T-helper 1 cell treated with Interleukin-12 subunit alpha and Interleukin-12 subunit beta and Interleukin-4 antibody, amounts not matched to agents 30 μg/mL and 1 μg/mL, for 36 hours (primary cell): ENCODE results near the gene WDR43.
A peak's percentile ranks its signal among the peaks of the same experiment; 100 is the strongest.

Experiments
- H3K27ac Mint-ChIP-seq: one replicate; pipeline ENCODE4 v1.8.0; 2021; ENCODE audit warnings: mild to moderate bottlenecking, mixed read lengths
- H3K27me3 Mint-ChIP-seq: one replicate; pipeline ENCODE4 v1.8.0; 2021; ENCODE audit warnings: low read depth, mixed read lengths
- H3K36me3 Mint-ChIP-seq: one replicate; pipeline ENCODE4 v1.8.0; 2021; ENCODE audit warnings: low read depth, mixed read lengths
- H3K4me1 Mint-ChIP-seq: one replicate; pipeline ENCODE4 v1.8.0; 2021; ENCODE audit warnings: low read depth, mixed read lengths
- H3K4me3 Mint-ChIP-seq: one replicate; pipeline ENCODE4 v1.8.0; 2021; ENCODE audit warnings: mild to moderate bottlenecking, moderate library complexity, mixed read lengths
- H3K9me3 Mint-ChIP-seq: one replicate; pipeline ENCODE4 v1.8.0; 2021; ENCODE audit warnings: mixed read lengths

The WDR43 gene

DNA sequence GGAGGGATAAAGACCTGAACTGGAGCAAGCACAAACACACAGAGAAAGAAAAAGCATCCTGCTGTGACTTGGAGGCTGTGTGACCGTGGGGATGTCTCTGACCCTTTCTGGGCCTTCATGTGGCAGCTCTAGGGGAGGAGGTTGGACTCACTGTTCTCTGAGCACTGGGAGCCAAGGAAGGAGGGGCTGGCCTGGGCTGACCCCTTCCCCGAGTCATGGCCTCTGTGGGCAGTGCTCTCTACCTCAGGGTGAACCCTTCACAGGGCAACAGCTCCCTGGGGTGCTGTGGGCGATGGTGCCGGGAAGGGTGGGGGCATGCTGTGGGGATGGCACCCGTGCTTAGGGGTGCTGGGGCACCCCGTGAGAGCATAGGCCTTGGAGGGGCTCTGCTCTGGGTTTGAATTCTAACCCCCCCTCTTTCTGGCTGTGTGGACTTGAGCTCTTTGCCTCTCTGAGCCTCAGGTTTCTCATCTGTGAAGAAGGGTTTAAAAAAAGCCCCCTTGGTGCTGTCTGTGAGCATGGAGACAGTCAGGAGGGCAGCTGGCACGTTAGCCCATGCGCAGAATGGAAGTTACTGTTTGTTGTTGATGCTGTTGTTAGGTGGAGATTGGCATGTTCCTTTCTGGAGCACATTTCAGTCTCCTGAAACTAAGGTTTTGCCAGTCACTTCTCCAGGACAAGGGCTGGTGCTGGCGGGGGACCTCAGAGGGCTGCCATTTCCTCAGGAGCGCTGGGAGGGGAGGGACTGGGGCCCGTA, 87.3 kb downstream of the WDR43 start:
- no peak overlapping the region for H3K27ac Mint-ChIP-seq
- H3K36me3 Mint-ChIP-seq = no peaks in the 10 kb centered on the region
- H3K9me3 Mint-ChIP-seq = no peaks in the 10 kb centered on the region
- no peaks in the 10 kb centered on the region for H3K27me3 Mint-ChIP-seq
- no peaks in the 10 kb centered on the region for H3K4me1 Mint-ChIP-seq
- no peak overlapping the region for H3K4me3 Mint-ChIP-seq

DNA sequence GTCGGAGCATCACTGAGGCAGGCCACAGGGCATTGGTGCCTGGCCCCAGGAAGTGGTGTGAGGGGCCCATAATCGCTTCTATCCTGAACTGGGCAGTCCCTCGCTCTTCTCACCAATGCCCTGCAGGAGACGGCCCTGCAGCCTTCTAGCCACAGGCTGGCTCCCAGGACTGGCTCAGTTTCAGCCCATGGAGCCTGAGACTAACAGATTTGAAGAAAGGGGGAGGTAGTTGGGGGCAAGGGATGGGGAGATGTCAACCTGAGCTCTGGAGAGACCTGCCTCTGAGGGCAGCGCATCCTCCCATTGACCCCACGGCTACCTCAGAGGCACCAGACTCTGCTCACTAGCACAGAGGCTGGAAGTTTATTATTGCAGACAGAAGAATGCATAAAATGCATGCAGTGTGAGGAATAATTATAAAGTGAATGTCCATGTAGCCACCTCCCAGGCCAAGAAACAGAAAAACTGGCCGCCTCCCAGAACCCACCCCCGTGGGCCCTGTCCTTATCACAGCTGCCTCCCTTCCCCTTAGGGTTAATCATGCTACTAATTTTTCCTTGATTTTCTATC, 88.0 kb downstream of the WDR43 start:
- Mint-ChIP-seq H3K27me3 (no peaks in the 10 kb centered on the region), H3K27ac (no peak overlapping the region), H3K36me3 (no peaks in the 10 kb centered on the region), H3K9me3 (no peaks in the 10 kb centered on the region), H3K4me3 (no peak overlapping the region), H3K4me1 (no peaks in the 10 kb centered on the region)

DNA sequence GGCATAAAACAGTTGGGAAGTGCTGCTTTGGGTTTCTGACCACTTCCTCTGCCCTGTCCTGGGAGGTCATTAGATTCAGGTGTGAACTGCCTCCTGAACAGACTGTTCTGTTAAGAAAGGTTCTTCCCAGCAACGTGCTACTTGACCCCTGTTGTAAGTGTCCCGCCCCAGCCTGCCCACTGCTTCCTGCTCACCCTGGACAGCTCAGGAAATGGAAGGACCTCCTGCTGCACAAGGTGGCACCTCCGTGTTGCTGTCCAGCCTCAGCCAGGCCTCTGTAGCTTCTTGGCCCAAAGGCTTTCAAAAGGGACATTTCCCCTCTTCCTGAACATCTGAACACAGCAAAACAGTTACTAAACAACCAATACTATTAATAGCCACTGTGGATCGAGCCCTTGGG, 92.0 kb downstream of the WDR43 start:
- Mint-ChIP-seq H3K9me3 (no peaks in the 10 kb centered on the region), H3K27me3 (no peaks in the 10 kb centered on the region), H3K4me1 (no peaks in the 10 kb centered on the region), H3K4me3 (no peak overlapping the region), H3K27ac (no peak overlapping the region), H3K36me3 (no peaks in the 10 kb centered on the region)

DNA sequence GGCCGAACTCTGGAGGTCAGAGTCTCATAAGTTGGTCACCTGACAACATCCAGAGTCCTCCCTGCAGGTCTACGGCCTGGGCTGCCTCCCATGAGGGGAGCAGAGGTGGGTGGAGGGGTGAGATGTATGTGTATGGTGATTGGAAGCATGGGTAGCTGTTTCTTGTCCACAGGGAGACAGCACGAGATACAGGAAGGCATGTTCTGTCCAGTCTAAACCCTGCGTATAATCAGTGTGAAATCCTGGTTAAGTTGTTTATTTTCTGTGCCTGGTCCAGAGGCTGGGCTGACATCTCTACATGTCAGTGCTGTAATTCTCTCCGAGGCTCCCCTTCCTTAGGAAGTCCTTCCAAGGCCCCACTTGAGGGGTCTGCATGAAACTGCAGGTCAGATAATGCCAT, 95.5 kb downstream of the WDR43 start:
- H3K9me3 Mint-ChIP-seq = no peaks in the 10 kb centered on the region
- no peak overlapping the region for H3K4me3 Mint-ChIP-seq
- no peak overlapping the region for H3K27ac Mint-ChIP-seq
- no peaks in the 10 kb centered on the region for H3K27me3 Mint-ChIP-seq
- H3K4me1 Mint-ChIP-seq = no peaks in the 10 kb centered on the region
- no peaks in the 10 kb centered on the region for H3K36me3 Mint-ChIP-seq

DNA sequence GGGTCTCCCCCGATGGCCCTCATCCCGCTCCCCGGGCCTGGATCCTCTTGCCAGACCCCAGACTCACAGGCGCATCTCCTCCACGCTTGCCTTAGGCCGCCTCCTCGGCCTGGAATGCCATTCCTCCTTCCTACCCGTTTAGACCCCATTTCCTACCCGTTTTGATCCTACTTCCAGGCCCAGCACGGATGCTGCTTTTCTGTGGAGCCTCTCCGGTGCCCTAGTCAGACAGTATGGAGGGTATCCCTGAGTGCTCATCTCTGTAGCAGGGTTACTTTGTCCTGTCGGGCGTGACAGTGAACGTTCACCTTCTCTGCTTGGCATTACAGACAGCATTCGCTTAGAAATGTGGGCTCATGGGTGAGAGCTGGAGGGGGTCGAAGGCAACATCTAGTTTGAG, 96.0 kb downstream of the WDR43 start:
- Mint-ChIP-seq H3K4me3 (no peak overlapping the region), H3K27ac (no peak overlapping the region), H3K36me3 (no peaks in the 10 kb centered on the region), H3K4me1 (no peaks in the 10 kb centered on the region), H3K27me3 (peaks cover under 1% of the 10 kb centered on the region), H3K9me3 (no peaks in the 10 kb centered on the region)

DNA sequence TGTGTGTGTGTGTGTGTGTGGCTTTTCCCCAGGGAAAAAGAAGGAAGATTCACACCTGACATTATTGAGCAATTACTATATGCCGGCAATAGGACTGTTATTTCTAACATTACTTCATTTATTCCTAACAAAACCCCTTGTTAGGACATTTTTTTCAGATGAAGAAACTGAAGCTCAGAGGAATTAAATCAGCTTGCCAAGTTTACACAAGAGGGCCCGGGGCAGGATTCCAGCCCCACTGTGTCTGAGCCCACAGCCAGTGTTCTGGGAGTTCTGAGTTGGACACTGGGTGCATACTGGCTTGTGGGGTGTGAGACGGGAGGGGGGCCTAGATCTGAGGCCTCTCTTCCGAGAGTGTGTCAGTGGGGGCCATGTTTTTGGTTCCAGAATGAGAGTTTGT, 96.6 kb downstream of the WDR43 start:
- Mint-ChIP-seq H3K36me3 (no peaks in the 10 kb centered on the region), H3K4me3 (no peak overlapping the region), H3K4me1 (no peaks in the 10 kb centered on the region), H3K27ac (no peak overlapping the region), H3K9me3 (no peaks in the 10 kb centered on the region), H3K27me3 (peaks cover 4% of the 10 kb centered on the region)

DNA sequence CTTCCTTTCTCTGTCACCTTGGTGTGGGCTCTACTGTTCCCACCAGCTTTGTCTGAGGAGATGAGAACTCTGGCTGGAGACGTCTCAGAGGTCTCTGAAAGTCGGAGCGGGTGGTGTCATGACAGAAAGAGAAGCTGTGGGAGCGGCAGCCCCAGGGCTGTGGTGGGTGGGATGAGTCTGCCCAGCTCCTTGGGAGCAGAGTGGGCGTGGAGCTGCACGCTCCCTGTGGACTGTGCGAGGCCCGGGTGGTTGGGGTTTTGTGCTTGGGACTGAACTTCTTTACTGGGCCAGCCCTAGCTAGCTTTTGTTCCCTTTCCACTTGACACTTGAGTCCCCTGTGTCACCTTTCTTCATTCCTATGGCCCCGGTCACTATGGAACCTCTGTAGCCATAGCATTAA, 97.0 kb downstream of the WDR43 start:
- Mint-ChIP-seq H3K9me3 (no peaks in the 10 kb centered on the region), H3K27me3 (peaks cover 4% of the 10 kb centered on the region), H3K36me3 (no peaks in the 10 kb centered on the region), H3K4me3 (no peak overlapping the region), H3K27ac (no peak overlapping the region), H3K4me1 (no peaks in the 10 kb centered on the region)

DNA sequence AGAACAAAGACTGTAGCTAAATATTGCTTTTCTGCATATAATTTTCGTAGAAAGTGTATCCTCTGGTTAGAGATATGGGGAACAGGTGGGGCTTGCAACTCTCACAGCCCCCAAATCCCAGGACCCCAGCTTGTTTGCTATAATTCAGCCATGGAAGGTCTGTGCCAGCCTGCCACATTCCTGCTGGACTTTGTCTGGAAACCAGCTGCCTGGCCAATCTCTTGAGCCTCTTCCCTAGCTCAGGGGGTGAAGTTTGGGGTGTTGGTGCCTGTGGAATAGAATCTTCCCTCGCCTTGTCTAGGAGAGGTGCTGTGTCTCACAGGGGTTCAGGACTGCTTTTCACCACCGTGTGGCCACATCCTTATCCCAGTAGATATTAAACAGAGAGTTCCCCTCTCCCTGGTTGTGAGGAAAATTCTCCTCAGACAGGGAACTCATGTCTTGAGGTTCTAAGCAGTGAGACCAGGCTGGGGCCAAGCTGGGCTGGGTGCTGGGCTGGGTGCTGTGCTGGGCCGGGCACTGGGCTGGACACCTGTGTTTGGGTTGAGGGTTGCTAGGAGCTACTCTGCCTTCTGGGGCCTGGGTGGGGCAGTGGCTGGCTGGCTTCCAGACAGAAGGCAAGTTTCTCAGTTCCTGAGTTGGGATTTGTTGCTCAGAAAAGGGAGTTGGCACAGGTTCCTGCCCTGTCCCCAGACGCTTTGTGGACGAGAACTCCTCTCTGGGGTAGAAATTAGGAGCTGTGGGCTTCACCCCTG, 98.9 kb downstream of the WDR43 start:
- Mint-ChIP-seq H3K27ac (no peak overlapping the region), H3K9me3 (no peaks in the 10 kb centered on the region), H3K4me3 (no peak overlapping the region), H3K4me1 (no peaks in the 10 kb centered on the region), H3K27me3 (peaks cover 4% of the 10 kb centered on the region), H3K36me3 (no peaks in the 10 kb centered on the region)

DNA sequence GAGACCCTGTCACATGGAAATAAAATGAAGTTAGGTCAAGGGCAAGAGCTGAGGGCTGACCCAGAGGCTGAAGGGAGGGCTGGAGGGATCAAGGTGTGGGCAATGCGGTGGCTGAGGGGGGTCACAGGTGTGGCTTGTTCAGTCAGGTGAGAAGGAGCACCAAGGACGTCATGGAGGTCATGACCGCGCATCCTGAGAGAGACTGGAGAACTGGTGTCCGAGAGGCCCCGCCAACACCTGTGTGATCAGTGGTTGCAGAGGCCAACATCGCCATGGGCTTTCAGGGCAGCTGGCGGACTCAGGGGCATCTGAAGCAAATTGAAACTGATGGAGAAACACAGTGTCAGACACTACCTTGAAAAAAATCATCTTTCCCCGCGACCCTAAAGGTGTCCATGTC, 99.6 kb downstream of the WDR43 start:
- peaks cover 4% of the 10 kb centered on the region for H3K27me3 Mint-ChIP-seq
- no peaks in the 10 kb centered on the region for H3K4me1 Mint-ChIP-seq
- no peak overlapping the region for H3K4me3 Mint-ChIP-seq
- no peaks in the 10 kb centered on the region for H3K9me3 Mint-ChIP-seq
- H3K27ac Mint-ChIP-seq = no peak overlapping the region
- H3K36me3 Mint-ChIP-seq = no peaks in the 10 kb centered on the region

DNA sequence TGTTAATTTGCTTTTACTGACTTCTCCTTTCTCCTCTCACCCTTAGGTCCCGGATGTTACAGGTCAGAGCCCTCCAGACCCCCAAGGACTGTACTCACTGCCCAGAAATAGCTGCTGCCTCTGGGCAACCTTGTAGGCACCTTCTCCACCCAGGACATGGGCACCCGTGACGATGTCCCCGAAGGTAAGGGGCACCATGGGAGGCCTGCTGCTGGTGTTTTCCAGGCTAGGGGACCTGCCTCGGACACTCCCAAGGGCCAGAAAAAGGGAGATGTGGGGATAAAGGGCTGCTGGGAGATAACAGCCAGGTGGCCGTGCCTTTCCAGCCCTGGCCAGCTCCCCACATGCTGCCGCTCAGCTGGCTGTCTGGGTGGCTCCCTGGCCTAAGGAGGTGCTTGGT, 100.2 kb downstream of the WDR43 start:
- peaks cover under 1% of the 10 kb centered on the region for H3K4me1 Mint-ChIP-seq
- H3K36me3 Mint-ChIP-seq = no peaks in the 10 kb centered on the region
- peak overlapping the region; percentile 29 for H3K27ac Mint-ChIP-seq
- peaks cover 4% of the 10 kb centered on the region for H3K27me3 Mint-ChIP-seq
- no peak overlapping the region for H3K4me3 Mint-ChIP-seq
- H3K9me3 Mint-ChIP-seq = no peaks in the 10 kb centered on the region

DNA sequence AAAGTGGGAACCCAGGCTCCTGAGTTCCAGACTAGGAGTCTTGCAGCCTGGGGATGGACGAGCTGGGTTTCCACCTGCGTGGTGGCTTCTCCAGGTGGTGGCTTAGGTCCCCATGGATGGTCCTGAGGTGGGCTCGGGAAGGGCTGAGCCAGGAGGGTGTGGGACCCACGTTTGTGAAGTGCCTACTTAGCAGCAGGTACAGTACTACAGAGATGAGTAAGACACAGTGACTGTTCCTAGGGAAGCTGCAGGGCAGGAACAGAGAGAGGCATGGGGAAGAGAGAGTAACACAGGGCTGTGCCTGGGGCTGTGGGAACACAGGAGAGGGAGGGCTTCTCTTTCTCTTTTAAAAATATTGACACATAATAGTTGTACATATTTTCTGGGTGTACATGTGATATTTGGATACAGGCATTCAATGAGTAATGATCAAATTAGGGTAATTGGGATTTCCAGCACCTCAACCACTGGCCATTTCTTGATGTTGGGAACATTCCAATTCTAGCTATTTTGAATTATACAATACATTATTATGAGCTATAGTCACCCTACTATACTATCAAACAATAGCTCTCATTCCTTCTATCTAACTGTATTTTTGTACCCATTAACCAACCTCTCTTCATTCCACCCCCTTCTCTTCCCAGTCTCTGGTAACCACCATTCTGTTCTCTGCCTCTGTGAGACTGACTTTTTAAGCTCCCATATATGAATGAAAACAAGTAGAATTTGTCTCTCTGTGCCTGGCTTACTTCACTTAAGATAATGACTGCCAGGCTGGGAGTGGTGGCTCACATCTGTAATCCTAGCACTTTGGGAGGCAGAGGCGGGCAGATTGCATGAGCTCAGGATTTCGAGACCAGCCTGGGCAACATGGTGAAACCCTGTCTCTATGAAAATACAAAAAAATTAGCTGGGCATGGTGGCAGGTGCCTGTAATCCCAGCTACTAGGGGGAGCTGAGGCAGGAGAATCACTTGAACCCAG, 101.6 kb downstream of the WDR43 start:
- peaks cover 11% of the 10 kb centered on the region for H3K4me1 Mint-ChIP-seq
- H3K27me3 Mint-ChIP-seq = peaks cover 4% of the 10 kb centered on the region
- H3K9me3 Mint-ChIP-seq = no peaks in the 10 kb centered on the region
- no peaks in the 10 kb centered on the region for H3K36me3 Mint-ChIP-seq
- H3K27ac Mint-ChIP-seq = no peak overlapping the region
- H3K4me3 Mint-ChIP-seq = no peak overlapping the region

DNA sequence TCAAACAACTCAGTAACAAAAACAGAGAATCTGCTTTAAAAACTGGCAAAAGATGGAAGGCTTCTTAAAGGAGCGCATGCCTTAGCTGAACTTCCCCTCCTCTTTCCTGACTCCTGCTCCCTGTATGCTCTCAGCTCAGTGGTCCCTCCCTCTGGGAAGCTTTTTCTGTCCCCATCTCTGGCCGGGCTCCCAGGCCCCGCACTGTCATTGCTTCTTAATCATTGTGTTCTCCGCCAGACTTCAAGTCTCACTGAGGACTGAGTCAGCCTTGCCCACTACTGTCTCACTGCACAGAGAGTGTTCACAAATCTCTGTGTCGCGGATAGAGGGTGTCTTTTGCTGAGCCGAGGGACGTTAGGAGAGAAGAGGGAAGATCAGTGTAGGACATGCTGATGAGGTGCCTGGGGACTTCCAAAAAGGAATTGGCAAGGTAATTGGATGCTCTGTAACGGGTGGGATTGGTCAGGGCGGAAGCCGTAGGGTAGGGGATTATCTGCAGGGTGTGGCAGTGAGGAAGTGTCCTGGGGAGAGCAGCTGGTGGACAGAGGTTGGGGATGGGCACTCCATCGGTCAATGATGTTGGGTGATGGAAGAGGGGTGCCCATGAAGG, 102.9 kb downstream of the WDR43 start:
- no peak overlapping the region for H3K27ac Mint-ChIP-seq
- no peak overlapping the region for H3K4me3 Mint-ChIP-seq
- peaks cover 4% of the 10 kb centered on the region for H3K27me3 Mint-ChIP-seq
- H3K4me1 Mint-ChIP-seq = peaks cover 14% of the 10 kb centered on the region
- no peaks in the 10 kb centered on the region for H3K36me3 Mint-ChIP-seq
- no peaks in the 10 kb centered on the region for H3K9me3 Mint-ChIP-seq
